ENCODE measurements around the gene SGCA. TPM values are rescaled to one million over a fixed set of nuclear protein-coding genes. Genes with fewer than 3 reads are reported as not detected.
A peak's percentile ranks its signal among the peaks of the same experiment; 100 is the strongest.

Gene SGCA
- total and polyA plus RNA-seq, 5 donors from 2014 or later, result not detected

GRCh38 chr17:50161023-50161910, 4.5 kb upstream of the SGCA start:
- H3K4me1 ChIP-seq (ENCODE audit: control insufficient read depth, insufficient read depth, low read length, poor library complexity, severe bottlenecking), result peaks cover 22% of the 10 kb centered on the region
- H3K9me3 ChIP-seq (ENCODE audit: control insufficient read depth in 2 of 2, low read length in 2 of 2), result no peaks in the 10 kb centered on the region
- peak; percentile 90 to 94 (median 91) for DNase-seq
- Mint-ChIP-seq H3K36me3 (no peaks in the 10 kb centered on the region), H3K27me3 (peaks cover 9% of the 10 kb centered on the region), H3K4me1 (peaks cover 10 to 36% (median 22%) of the 10 kb centered on the region in 4 donors), H3K9me3 (peaks cover 0 to 5% (median 0%) of the 10 kb centered on the region in 7 donors), H3K4me3 (peak overlapping the region; percentile 31 to 90 (median 60)), H3K27ac (peak overlapping the region; percentile 62 to 84 (median 80))
- peak overlapping the region; percentile 34 for H3K27ac ChIP-seq (ENCODE audit: insufficient read depth, low read length, poor library complexity, severe bottlenecking)
- no peaks in the 10 kb centered on the region for H3K27me3 ChIP-seq (ENCODE audit: control insufficient read depth, insufficient read depth, low read length)
- H3K36me3 ChIP-seq (ENCODE audit: control insufficient read depth, insufficient read depth, low read length), result no peaks in the 10 kb centered on the region
- ATAC-seq (ENCODE audit: low read depth in 2 of 2), result peak; percentile 94 to 97
- peak overlapping the region; percentile 80 for H3K4me3 ChIP-seq (ENCODE audit: low read depth, low read length)

GRCh38 chr17:50161911-50162288, 3.9 kb upstream of the SGCA start:
- no peak overlapping the region for H3K27ac ChIP-seq (ENCODE audit: insufficient read depth, low read length, poor library complexity, severe bottlenecking)
- H3K4me1 Mint-ChIP-seq, result peaks cover 10 to 36% (median 22%) of the 10 kb centered on the region in 4 donors
- no peaks in the 10 kb centered on the region for H3K9me3 ChIP-seq (ENCODE audit: control insufficient read depth in 2 of 2, low read length in 2 of 2)
- H3K36me3 Mint-ChIP-seq, result no peaks in the 10 kb centered on the region
- peak overlapping the region in 3 of 4 donors; percentile 31 to 68 (median 52) for H3K4me3 Mint-ChIP-seq
- peaks cover 0 to 5% (median 0%) of the 10 kb centered on the region in 7 donors for H3K9me3 Mint-ChIP-seq
- ATAC-seq (ENCODE audit: low read depth in 2 of 2) (no peak), DNase-seq (no peak)
- H3K27me3 Mint-ChIP-seq, result peaks cover 9% of the 10 kb centered on the region
- peaks cover 22% of the 10 kb centered on the region for H3K4me1 ChIP-seq (ENCODE audit: control insufficient read depth, insufficient read depth, low read length, poor library complexity, severe bottlenecking)
- no peaks in the 10 kb centered on the region for H3K36me3 ChIP-seq (ENCODE audit: control insufficient read depth, insufficient read depth, low read length)
- no peaks in the 10 kb centered on the region for H3K27me3 ChIP-seq (ENCODE audit: control insufficient read depth, insufficient read depth, low read length)
- H3K4me3 ChIP-seq (ENCODE audit: low read depth, low read length), result peak overlapping the region; percentile 80
- H3K27ac Mint-ChIP-seq, result peak overlapping the region; percentile 62 to 84 (median 80)

- Histone ChIP-seq H3K27me3 (ENCODE audit: control insufficient read depth, insufficient read depth, low read length) (no peaks in the 10 kb centered on the region), H3K9me3 (ENCODE audit: control insufficient read depth in 2 of 2, low read length in 2 of 2) (no peaks in the 10 kb centered on the region), H3K4me3 (ENCODE audit: low read depth, low read length) (no peak overlapping the region), H3K4me1 (ENCODE audit: control insufficient read depth, insufficient read depth, low read length, poor library complexity, severe bottlenecking) (peaks cover 22% of the 10 kb centered on the region), H3K36me3 (ENCODE audit: control insufficient read depth, insufficient read depth, low read length) (no peaks in the 10 kb centered on the region), H3K27ac (ENCODE audit: insufficient read depth, low read length, poor library complexity, severe bottlenecking) (no peak overlapping the region)
- ATAC-seq (ENCODE audit: low read depth in 2 of 2) (no peak), DNase-seq (peak in 1 of 3 donors; percentile 12)
- peak overlapping the region in 2 of 3 donors; percentile 12 to 70 for H3K27ac Mint-ChIP-seq
- peak overlapping the region in 3 of 4 donors; percentile 24 to 43 (median 37) for H3K4me3 Mint-ChIP-seq
- peaks cover 0 to 5% (median 0%) of the 10 kb centered on the region in 7 donors for H3K9me3 Mint-ChIP-seq
- peaks cover 9% of the 10 kb centered on the region for H3K27me3 Mint-ChIP-seq
- H3K4me1 Mint-ChIP-seq, result peaks cover 10 to 31% (median 22%) of the 10 kb centered on the region in 4 donors
- H3K36me3 Mint-ChIP-seq, result no peaks in the 10 kb centered on the region
These were observed 3.1 kb upstream of the SGCA start for GRCh38 chr17:50162466-50163254.

- H3K27ac ChIP-seq (ENCODE audit: insufficient read depth, low read length, poor library complexity, severe bottlenecking), result no peak overlapping the region
- peaks cover 0 to 4% (median 0%) of the 10 kb centered on the region in 7 donors for H3K9me3 Mint-ChIP-seq
- ATAC-seq (ENCODE audit: low read depth in 2 of 2) (no peak), DNase-seq (no peak)
- no peak overlapping the region for H3K4me3 ChIP-seq (ENCODE audit: low read depth, low read length)
- peaks cover 22% of the 10 kb centered on the region for H3K4me1 ChIP-seq (ENCODE audit: control insufficient read depth, insufficient read depth, low read length, poor library complexity, severe bottlenecking)
- peak overlapping the region in 1 of 3 donors; percentile 54 for H3K27ac Mint-ChIP-seq
- H3K36me3 ChIP-seq (ENCODE audit: control insufficient read depth, insufficient read depth, low read length), result no peaks in the 10 kb centered on the region
- H3K4me1 Mint-ChIP-seq, result peaks cover 5 to 25% (median 18%) of the 10 kb centered on the region in 4 donors
- no peaks in the 10 kb centered on the region for H3K27me3 ChIP-seq (ENCODE audit: control insufficient read depth, insufficient read depth, low read length)
- peak overlapping the region in 1 of 4 donors; percentile 32 for H3K4me3 Mint-ChIP-seq
- no peaks in the 10 kb centered on the region for H3K36me3 Mint-ChIP-seq
- H3K27me3 Mint-ChIP-seq, result peaks cover 14% of the 10 kb centered on the region
- no peaks in the 10 kb centered on the region for H3K9me3 ChIP-seq (ENCODE audit: control insufficient read depth in 2 of 2, low read length in 2 of 2)
These were observed 1.7 kb upstream of the SGCA start for GRCh38 chr17:50163843-50164696.

GRCh38 chr17:50164697-50164988, 1.2 kb upstream of the SGCA start:
- peaks cover 27% of the 10 kb centered on the region for H3K4me1 ChIP-seq (ENCODE audit: control insufficient read depth, insufficient read depth, low read length, poor library complexity, severe bottlenecking)
- H3K36me3 ChIP-seq (ENCODE audit: control insufficient read depth, insufficient read depth, low read length), result no peaks in the 10 kb centered on the region
- H3K27me3 Mint-ChIP-seq, result peaks cover 16% of the 10 kb centered on the region
- H3K4me3 ChIP-seq (ENCODE audit: low read depth, low read length), result no peak overlapping the region
- DNase-seq (no peak), ATAC-seq (ENCODE audit: low read depth in 2 of 2) (no peak)
- peaks cover 0 to 4% (median 0%) of the 10 kb centered on the region in 7 donors for H3K9me3 Mint-ChIP-seq
- H3K27ac ChIP-seq (ENCODE audit: insufficient read depth, low read length, poor library complexity, severe bottlenecking), result no peak overlapping the region
- no peaks in the 10 kb centered on the region for H3K27me3 ChIP-seq (ENCODE audit: control insufficient read depth, insufficient read depth, low read length)
- no peaks in the 10 kb centered on the region for H3K9me3 ChIP-seq (ENCODE audit: control insufficient read depth in 2 of 2, low read length in 2 of 2)
- no peaks in the 10 kb centered on the region for H3K36me3 Mint-ChIP-seq
- H3K4me1 Mint-ChIP-seq, result peaks cover 5 to 29% (median 20%) of the 10 kb centered on the region in 4 donors
- no peak overlapping the region for H3K4me3 Mint-ChIP-seq
- H3K27ac Mint-ChIP-seq, result no peak overlapping the region

- Histone ChIP-seq H3K36me3 (ENCODE audit: control insufficient read depth, insufficient read depth, low read length) (no peaks in the 10 kb centered on the region), H3K9me3 (ENCODE audit: control insufficient read depth in 2 of 2, low read length in 2 of 2) (no peaks in the 10 kb centered on the region), H3K27ac (ENCODE audit: insufficient read depth, low read length, poor library complexity, severe bottlenecking) (no peak overlapping the region), H3K27me3 (ENCODE audit: control insufficient read depth, insufficient read depth, low read length) (no peaks in the 10 kb centered on the region), H3K4me3 (ENCODE audit: low read depth, low read length) (no peak overlapping the region), H3K4me1 (ENCODE audit: control insufficient read depth, insufficient read depth, low read length, poor library complexity, severe bottlenecking) (peaks cover 27% of the 10 kb centered on the region)
- Mint-ChIP-seq H3K27ac (peak overlapping the region in 1 of 3 donors; percentile 68), H3K27me3 (peaks cover 14% of the 10 kb centered on the region), H3K4me3 (no peak overlapping the region), H3K4me1 (peaks cover 5 to 29% (median 18%) of the 10 kb centered on the region in 4 donors), H3K9me3 (peaks cover 0 to 4% (median 0%) of the 10 kb centered on the region in 7 donors), H3K36me3 (no peaks in the 10 kb centered on the region)
- DNase-seq (no peak), ATAC-seq (ENCODE audit: low read depth in 2 of 2) (no peak)
These were observed 739 bp upstream of the SGCA start for GRCh38 chr17:50165066-50165465.

GRCh38 chr17:50165466-50165865, 339 bp upstream of the SGCA start:
- Histone ChIP-seq H3K27ac (ENCODE audit: insufficient read depth, low read length, poor library complexity, severe bottlenecking) (no peak overlapping the region), H3K4me3 (ENCODE audit: low read depth, low read length) (no peak overlapping the region), H3K4me1 (ENCODE audit: control insufficient read depth, insufficient read depth, low read length, poor library complexity, severe bottlenecking) (peaks cover 27% of the 10 kb centered on the region), H3K36me3 (ENCODE audit: control insufficient read depth, insufficient read depth, low read length) (no peaks in the 10 kb centered on the region), H3K27me3 (ENCODE audit: control insufficient read depth, insufficient read depth, low read length) (no peaks in the 10 kb centered on the region), H3K9me3 (ENCODE audit: control insufficient read depth in 2 of 2, low read length in 2 of 2) (no peaks in the 10 kb centered on the region)
- ATAC-seq (ENCODE audit: low read depth in 2 of 2) (no peak), DNase-seq (no peak)
- H3K4me3 Mint-ChIP-seq, result no peak overlapping the region
- peaks cover 5 to 29% (median 17%) of the 10 kb centered on the region in 4 donors for H3K4me1 Mint-ChIP-seq
- H3K36me3 Mint-ChIP-seq, result no peaks in the 10 kb centered on the region
- peaks cover 0 to 4% (median 0%) of the 10 kb centered on the region in 7 donors for H3K9me3 Mint-ChIP-seq
- peak overlapping the region in 1 of 3 donors; percentile 68 for H3K27ac Mint-ChIP-seq
- peaks cover 14% of the 10 kb centered on the region for H3K27me3 Mint-ChIP-seq

Data from CD4-positive, CD25-positive, alpha-beta regulatory T cell (primary cell).